ENCODE measurements around the gene KIF4A. TPM values are rescaled to one million over a fixed set of nuclear protein-coding genes. Genes with fewer than 3 reads are reported as not detected.

Gene KIF4A
- total RNA-seq, 2 donors from 2014 or later, result 8.7 to 33.7 TPM

DNA sequence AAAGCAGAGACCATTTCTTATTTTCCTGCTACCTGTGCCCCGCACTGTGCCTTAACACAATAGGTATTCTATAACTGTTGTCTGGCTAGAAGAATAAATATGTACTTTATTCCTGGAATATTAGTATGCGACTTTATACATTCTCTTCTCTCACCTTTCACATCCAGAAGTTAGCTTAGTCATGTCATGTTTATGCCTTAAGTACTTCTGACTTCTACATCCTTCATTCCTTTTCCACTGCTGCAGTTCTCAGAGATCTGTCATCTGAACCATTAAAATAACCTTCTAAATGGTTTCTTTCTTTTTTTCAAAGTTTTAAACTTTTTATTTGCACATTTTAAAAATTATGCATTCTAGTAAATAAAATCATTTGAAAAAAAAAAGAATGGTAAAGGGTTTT, 34.4 kb downstream of the KIF4A start:
- Histone ChIP-seq H3K36me3 (no peaks in the 10 kb centered on the region), H3K4me1 (no peaks in the 10 kb centered on the region), H3K4me3 (no peak overlapping the region), H3K9me3 (no peaks in the 10 kb centered on the region), H3K9ac (ENCODE audit: low read depth in 2 of 2, low read length in 2 of 2) (no peak overlapping the region), H3K27me3 (no peaks in the 10 kb centered on the region), H3K27ac (no peak overlapping the region)
- no peak for DNase-seq
- TF ChIP-seq, protein P1, sequence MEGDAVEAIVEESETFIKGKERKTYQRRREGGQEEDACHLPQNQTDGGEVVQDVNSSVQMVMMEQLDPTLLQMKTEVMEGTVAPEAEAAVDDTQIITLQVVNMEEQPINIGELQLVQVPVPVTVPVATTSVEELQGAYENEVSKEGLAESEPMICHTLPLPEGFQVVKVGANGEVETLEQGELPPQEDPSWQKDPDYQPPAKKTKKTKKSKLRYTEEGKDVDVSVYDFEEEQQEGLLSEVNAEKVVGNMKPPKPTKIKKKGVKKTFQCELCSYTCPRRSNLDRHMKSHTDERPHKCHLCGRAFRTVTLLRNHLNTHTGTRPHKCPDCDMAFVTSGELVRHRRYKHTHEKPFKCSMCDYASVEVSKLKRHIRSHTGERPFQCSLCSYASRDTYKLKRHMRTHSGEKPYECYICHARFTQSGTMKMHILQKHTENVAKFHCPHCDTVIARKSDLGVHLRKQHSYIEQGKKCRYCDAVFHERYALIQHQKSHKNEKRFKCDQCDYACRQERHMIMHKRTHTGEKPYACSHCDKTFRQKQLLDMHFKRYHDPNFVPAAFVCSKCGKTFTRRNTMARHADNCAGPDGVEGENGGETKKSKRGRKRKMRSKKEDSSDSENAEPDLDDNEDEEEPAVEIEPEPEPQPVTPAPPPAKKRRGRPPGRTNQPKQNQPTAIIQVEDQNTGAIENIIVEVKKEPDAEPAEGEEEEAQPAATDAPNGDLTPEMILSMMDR (IDR thresholded peaks at IDR 0.05), result no peak
- intact Hi-C loops (cut with DNase I), result no loop called here

DNA sequence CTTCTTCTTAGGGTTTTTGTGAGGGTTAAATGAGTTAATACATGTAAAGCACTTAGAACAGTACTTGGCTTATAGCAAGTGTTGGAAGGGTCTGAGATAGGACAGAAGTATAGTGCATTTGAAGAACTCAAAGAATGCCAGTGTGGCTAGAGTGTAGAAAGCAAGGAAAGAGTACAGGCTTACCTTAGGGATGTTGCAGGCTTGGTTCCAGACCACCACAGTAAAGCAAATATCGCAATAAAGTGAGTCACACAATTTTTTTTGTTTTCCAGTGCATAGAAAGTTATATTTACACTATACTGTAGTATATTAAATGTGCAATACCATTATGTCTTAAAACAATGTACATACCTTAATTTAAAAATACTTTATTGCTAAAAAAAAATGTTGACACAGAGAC, 41.3 kb downstream of the KIF4A start:
- intact Hi-C loops (cut with DNase I), result no loop called here
- TF ChIP-seq, protein P1 (IDR thresholded peaks at IDR 0.05), result no peak
- Histone ChIP-seq H3K27ac (no peak overlapping the region), H3K4me1 (no peaks in the 10 kb centered on the region), H3K9me3 (no peaks in the 10 kb centered on the region), H3K36me3 (no peaks in the 10 kb centered on the region), H3K9ac (ENCODE audit: low read depth in 2 of 2, low read length in 2 of 2) (no peak overlapping the region), H3K27me3 (no peaks in the 10 kb centered on the region), H3K4me3 (no peak overlapping the region)
- DNase-seq, result no peak

DNA sequence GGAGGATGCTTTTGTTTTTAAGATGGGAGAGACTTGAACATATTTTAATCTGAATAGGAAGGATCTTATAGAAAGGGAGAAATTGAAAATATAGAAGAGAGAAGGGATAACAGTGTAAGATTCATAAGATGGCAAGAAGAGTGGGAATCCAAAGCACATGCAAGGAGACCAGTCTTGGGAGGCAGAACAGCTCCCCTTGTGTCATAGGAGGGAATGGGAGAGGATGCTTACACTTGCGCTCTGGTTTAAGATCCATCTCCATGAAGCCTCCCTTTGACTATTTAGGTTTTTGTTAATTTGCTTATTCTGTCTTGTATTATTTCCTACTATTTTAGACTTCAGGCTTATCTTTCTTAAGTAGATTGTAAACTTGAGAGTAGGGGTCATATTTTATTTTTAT, 42.7 kb downstream of the KIF4A start:
- H3K9me3 ChIP-seq, result no peaks in the 10 kb centered on the region
- no peaks in the 10 kb centered on the region for H3K27me3 ChIP-seq
- H3K36me3 ChIP-seq, result no peaks in the 10 kb centered on the region
- no peak overlapping the region for H3K27ac ChIP-seq
- TF ChIP-seq, protein P1 (IDR thresholded peaks at IDR 0.05), result no peak
- no peaks in the 10 kb centered on the region for H3K4me1 ChIP-seq
- no peak overlapping the region for H3K9ac ChIP-seq (ENCODE audit: low read depth in 2 of 2, low read length in 2 of 2)
- intact Hi-C loops (cut with DNase I), result no loop called here
- DNase-seq, result no peak
- no peak overlapping the region for H3K4me3 ChIP-seq

DNA sequence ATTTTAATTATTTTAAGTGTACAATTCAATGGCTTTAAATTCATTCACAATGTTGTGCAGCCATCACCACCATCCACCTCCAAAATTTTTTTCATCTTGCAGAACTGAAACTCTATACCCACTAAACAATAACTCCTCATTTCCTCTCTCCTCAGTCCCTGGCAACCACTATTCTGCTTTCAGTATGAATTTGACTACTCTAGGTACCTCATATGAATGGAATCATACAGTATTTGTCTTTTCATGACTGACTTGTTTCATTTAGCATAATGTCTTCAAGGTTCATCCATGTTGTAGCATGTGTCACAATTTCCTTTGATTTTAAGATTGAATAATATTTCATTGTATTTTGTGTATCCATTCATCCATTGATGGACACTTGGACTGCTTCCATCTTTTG, 46.9 kb downstream of the KIF4A start:
- H3K9me3 ChIP-seq, result no peaks in the 10 kb centered on the region
- H3K36me3 ChIP-seq, result no peaks in the 10 kb centered on the region
- H3K27ac ChIP-seq, result no peak overlapping the region
- DNase-seq, result no peak
- H3K4me3 ChIP-seq, result no peak overlapping the region
- no peak overlapping the region for H3K9ac ChIP-seq (ENCODE audit: low read depth in 2 of 2, low read length in 2 of 2)
- no peaks in the 10 kb centered on the region for H3K27me3 ChIP-seq
- TF ChIP-seq, protein P1 (IDR thresholded peaks at IDR 0.05), result no peak
- intact Hi-C loops (cut with DNase I), result no loop called here
- H3K4me1 ChIP-seq, result no peaks in the 10 kb centered on the region

DNA sequence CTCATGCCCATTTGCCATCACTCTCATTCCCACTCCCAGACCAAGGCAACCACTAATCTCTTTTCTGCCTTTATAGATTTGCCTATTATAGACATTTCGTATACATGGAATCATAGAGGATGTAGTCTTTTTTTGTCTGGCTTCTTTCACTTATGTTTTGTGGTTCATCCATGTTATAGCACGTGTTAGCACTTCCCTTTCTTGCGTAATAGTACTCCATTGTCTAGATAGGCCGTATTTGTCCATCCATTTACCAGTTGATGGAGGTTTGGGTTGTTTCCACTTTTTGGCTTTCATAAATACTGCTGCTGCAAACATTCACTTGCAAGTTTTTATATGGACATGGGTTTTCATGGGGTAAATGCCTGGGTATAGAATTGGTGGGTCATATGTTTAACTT, 48.4 kb downstream of the KIF4A start:
- Histone ChIP-seq H3K36me3 (no peaks in the 10 kb centered on the region), H3K27ac (no peak overlapping the region), H3K9ac (ENCODE audit: low read depth in 2 of 2, low read length in 2 of 2) (no peak overlapping the region), H3K4me3 (no peak overlapping the region), H3K4me1 (no peaks in the 10 kb centered on the region), H3K27me3 (no peaks in the 10 kb centered on the region), H3K9me3 (no peaks in the 10 kb centered on the region)
- no peak for DNase-seq
- intact Hi-C loops (cut with DNase I), result no loop called here
- TF ChIP-seq, protein P1 (IDR thresholded peaks at IDR 0.05), result no peak

DNA sequence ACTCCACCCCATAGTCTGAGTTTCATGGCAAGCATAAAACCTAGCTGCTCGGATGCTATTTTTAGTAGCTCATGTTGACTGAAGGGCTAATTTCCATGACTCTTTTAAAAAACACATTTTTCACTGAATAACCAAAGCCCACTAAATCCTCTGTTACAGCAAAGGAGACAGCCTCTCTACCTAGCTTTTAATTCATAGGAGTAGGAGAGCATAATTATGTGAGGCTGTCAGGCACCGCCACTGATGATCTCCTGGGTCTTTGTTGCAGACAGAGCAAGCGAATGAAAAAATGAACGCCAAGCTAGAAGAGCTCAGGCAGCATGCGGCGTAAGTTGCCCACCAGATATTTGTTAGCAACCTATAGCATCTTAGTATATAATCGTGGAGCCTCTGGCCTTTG, 53.5 kb downstream of the KIF4A start:
- Histone ChIP-seq H3K27me3 (no peaks in the 10 kb centered on the region), H3K36me3 (no peaks in the 10 kb centered on the region), H3K9me3 (no peaks in the 10 kb centered on the region), H3K4me1 (no peaks in the 10 kb centered on the region), H3K9ac (ENCODE audit: low read depth in 2 of 2, low read length in 2 of 2) (no peak overlapping the region), H3K4me3 (no peak overlapping the region), H3K27ac (no peak overlapping the region)
- intact Hi-C loops (cut with DNase I), result no loop called here
- DNase-seq, result no peak
- TF ChIP-seq, protein P1 (IDR thresholded peaks at IDR 0.05), result no peak

Measured in colonic mucosa (tissue), 4 donors.